A673 (cell line): ENCODE results near the gene FEM1C.

Experiments
- EZH2 ChIP-seq: fragments of 200-600 bp; sonication (generic); IDR thresholded peaks from 2 replicates; pipeline ENCODE4 v1.6.1; 2017; ENCODE audit warnings: borderline replicate concordance, low read depth, mild to moderate bottlenecking, mixed read lengths, antibody characterized with exemption, low read length; ENCODE audit not compliant: poor library complexity, severe bottlenecking
- TF ChIP-seq, protein P1 (sequence below): fragments of 300-800, 200-600 bp; sonication (generic); conservative IDR thresholded peaks from 2 replicates; pipeline ENCODE4 v1.5.1; 2017; ENCODE audit warnings: low read depth, mild to moderate bottlenecking, antibody characterized with exemption, low read length, moderate library complexity, mixed read lengths

DNA sequence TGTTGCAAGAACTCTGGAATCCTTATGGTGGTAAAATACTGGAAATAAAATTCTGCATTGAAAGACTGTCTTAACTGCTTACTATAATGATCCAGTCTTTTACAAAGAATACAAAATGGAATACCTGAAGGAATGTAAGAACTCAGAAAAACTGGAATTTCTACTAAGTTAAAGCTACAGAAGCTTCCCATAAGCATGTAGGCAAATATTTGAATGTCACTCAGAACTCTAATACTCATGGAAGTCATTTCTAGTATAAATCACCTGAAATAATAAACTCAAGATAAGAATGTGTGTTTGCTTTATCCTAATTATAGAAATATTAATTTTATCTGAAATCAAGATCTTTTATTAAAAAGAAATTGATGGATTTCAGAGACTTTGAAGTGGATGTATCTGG, 54.8 kb downstream of the FEM1C start:
- TF ChIP-seq, protein P1, sequence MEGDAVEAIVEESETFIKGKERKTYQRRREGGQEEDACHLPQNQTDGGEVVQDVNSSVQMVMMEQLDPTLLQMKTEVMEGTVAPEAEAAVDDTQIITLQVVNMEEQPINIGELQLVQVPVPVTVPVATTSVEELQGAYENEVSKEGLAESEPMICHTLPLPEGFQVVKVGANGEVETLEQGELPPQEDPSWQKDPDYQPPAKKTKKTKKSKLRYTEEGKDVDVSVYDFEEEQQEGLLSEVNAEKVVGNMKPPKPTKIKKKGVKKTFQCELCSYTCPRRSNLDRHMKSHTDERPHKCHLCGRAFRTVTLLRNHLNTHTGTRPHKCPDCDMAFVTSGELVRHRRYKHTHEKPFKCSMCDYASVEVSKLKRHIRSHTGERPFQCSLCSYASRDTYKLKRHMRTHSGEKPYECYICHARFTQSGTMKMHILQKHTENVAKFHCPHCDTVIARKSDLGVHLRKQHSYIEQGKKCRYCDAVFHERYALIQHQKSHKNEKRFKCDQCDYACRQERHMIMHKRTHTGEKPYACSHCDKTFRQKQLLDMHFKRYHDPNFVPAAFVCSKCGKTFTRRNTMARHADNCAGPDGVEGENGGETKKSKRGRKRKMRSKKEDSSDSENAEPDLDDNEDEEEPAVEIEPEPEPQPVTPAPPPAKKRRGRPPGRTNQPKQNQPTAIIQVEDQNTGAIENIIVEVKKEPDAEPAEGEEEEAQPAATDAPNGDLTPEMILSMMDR: no peak
- no peak for TF ChIP-seq EZH2
